ENCODE measurements around the gene MRPS25.

GRCh38 chr3:15086699-15087098, 21.6 kb upstream of the MRPS25 start:
- TF ChIP-seq, protein P1, sequence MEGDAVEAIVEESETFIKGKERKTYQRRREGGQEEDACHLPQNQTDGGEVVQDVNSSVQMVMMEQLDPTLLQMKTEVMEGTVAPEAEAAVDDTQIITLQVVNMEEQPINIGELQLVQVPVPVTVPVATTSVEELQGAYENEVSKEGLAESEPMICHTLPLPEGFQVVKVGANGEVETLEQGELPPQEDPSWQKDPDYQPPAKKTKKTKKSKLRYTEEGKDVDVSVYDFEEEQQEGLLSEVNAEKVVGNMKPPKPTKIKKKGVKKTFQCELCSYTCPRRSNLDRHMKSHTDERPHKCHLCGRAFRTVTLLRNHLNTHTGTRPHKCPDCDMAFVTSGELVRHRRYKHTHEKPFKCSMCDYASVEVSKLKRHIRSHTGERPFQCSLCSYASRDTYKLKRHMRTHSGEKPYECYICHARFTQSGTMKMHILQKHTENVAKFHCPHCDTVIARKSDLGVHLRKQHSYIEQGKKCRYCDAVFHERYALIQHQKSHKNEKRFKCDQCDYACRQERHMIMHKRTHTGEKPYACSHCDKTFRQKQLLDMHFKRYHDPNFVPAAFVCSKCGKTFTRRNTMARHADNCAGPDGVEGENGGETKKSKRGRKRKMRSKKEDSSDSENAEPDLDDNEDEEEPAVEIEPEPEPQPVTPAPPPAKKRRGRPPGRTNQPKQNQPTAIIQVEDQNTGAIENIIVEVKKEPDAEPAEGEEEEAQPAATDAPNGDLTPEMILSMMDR (conservative IDR thresholded peaks at IDR 0.05 in 1 of 2, IDR thresholded peaks at IDR 0.05 in 1 of 2; ENCODE audit: extremely low read depth in 1 of 2, insufficient read depth in 1 of 2, low read depth in 1 of 2, low read length in 2 of 2), result no peak
- TF ChIP-seq EZH2 (IDR thresholded peaks at IDR 0.05; ENCODE audit: borderline replicate concordance, low read length), result no peak

Data from mammary epithelial cell (primary cell).